ENCODE results near the gene ARID4A. TPM values are rescaled to one million over a fixed set of nuclear protein-coding genes. Genes with fewer than 3 reads are reported as not detected.
A peak's percentile ranks its signal among the peaks of the same experiment; 100 is the strongest.

Gene ARID4A
- total RNA-seq, 1 experiment from 2014 or later, result 24.9 TPM

GRCh38 chr14:58376791-58377190, 78.4 kb downstream of the ARID4A start:
- Histone ChIP-seq H3K27me3 (replicated peaks; ENCODE audit: insufficient read depth, low read depth, low read length, poor library complexity) (no peaks in the 10 kb centered on the region), H3K27ac (ENCODE audit: low read depth, low read length, poor library complexity, severe bottlenecking) (no peak overlapping the region), H3K9me3 (ENCODE audit: low read depth, low read length, poor library complexity, severe bottlenecking) (no peaks in the 10 kb centered on the region), H3K4me3 (ENCODE audit: low read depth, low read length, poor library complexity, severe bottlenecking) (no peak overlapping the region), H3K36me3 (ENCODE audit: insufficient read depth, low read length, poor library complexity, severe bottlenecking) (peaks cover 11% of the 10 kb centered on the region), H3K4me1 (ENCODE audit: insufficient read depth, low read length, poor library complexity, severe bottlenecking) (no peaks in the 10 kb centered on the region)
- no peak for TF ChIP-seq CTCF (conservative IDR thresholded peaks at IDR 0.05; ENCODE audit: low read depth, low read length)
- TF ChIP-seq EZH2 (IDR thresholded peaks at IDR 0.05; ENCODE audit: borderline replicate concordance, low read depth, low read length, poor library complexity, severe bottlenecking), result no peak
- no peak for DNase-seq (ENCODE audit: low spot score)
- CTCF ChIA-PET, result no interaction called here
- intact Hi-C loops (cut with micrococcal nuclease; ENCODE audit: unreplicated experiment), result no loop called here
- POLR2A ChIA-PET (ENCODE audit: low non-redundant PET), result no interaction called here
- BruUV-seq (replicated peaks), result no TSS peak

- ChIA-PET POLR2A (ENCODE audit: low non-redundant PET) (no interaction called here), CTCF (no interaction called here)
- Histone ChIP-seq H3K4me3 (ENCODE audit: low read depth, low read length, poor library complexity, severe bottlenecking) (no peak overlapping the region), H3K27me3 (replicated peaks; ENCODE audit: insufficient read depth, low read depth, low read length, poor library complexity) (no peaks in the 10 kb centered on the region), H3K4me1 (ENCODE audit: insufficient read depth, low read length, poor library complexity, severe bottlenecking) (no peaks in the 10 kb centered on the region), H3K27ac (ENCODE audit: low read depth, low read length, poor library complexity, severe bottlenecking) (no peak overlapping the region), H3K36me3 (ENCODE audit: insufficient read depth, low read length, poor library complexity, severe bottlenecking) (no peaks in the 10 kb centered on the region), H3K9me3 (ENCODE audit: low read depth, low read length, poor library complexity, severe bottlenecking) (no peaks in the 10 kb centered on the region)
- BruUV-seq (replicated peaks), result no TSS peak
- DNase-seq (ENCODE audit: low spot score), result no peak
- intact Hi-C loops (cut with micrococcal nuclease; ENCODE audit: unreplicated experiment), result no loop called here
- TF ChIP-seq EZH2 (IDR thresholded peaks at IDR 0.05; ENCODE audit: borderline replicate concordance, low read depth, low read length, poor library complexity, severe bottlenecking) (no peak), CTCF (conservative IDR thresholded peaks at IDR 0.05; ENCODE audit: low read depth, low read length) (no peak)
These were observed 92.5 kb downstream of the ARID4A start for GRCh38 chr14:58390830-58391229.

- CTCF ChIA-PET, result no interaction called here
- Histone ChIP-seq H3K4me1 (ENCODE audit: insufficient read depth, low read length, poor library complexity, severe bottlenecking) (no peaks in the 10 kb centered on the region), H3K9me3 (ENCODE audit: low read depth, low read length, poor library complexity, severe bottlenecking) (no peaks in the 10 kb centered on the region), H3K36me3 (ENCODE audit: insufficient read depth, low read length, poor library complexity, severe bottlenecking) (no peaks in the 10 kb centered on the region), H3K27ac (ENCODE audit: low read depth, low read length, poor library complexity, severe bottlenecking) (no peak overlapping the region), H3K27me3 (replicated peaks; ENCODE audit: insufficient read depth, low read depth, low read length, poor library complexity) (no peaks in the 10 kb centered on the region), H3K4me3 (ENCODE audit: low read depth, low read length, poor library complexity, severe bottlenecking) (peak overlapping the region; percentile 48)
- DNase-seq (ENCODE audit: low spot score), result no peak
- intact Hi-C loops (cut with micrococcal nuclease; ENCODE audit: unreplicated experiment), result loop anchor here (5.0 kb wide), 1 partner anchor 288 kb away; no protein-coding TSS in a partner anchor
- POLR2A ChIA-PET (ENCODE audit: low non-redundant PET), result no interaction called here
- BruUV-seq (replicated peaks), result no TSS peak
- TF ChIP-seq EZH2 (IDR thresholded peaks at IDR 0.05; ENCODE audit: borderline replicate concordance, low read depth, low read length, poor library complexity, severe bottlenecking), result no peak
These were observed 97.1 kb downstream of the ARID4A start for GRCh38 chr14:58395562-58395811.

Measured in A673 (cell line).